NCI-H446 treated with DMSO at 0.1 percent for 48 hours (cell line): ENCODE measurements around the gene TTC7B.

ENCODE experiments used
- DNase-seq: peaks from one replicate; lab custom pipeline; 2025; lab: John Stamatoyannopoulos, UW

TTC7B gene

GRCh38 chr14:90648421-90648820 lies 167.8 kb downstream of the TTC7B start:
- DNase-seq: no peak

- no peak for DNase-seq
Measured at GRCh38 chr14:90647473-90648005, 168.7 kb downstream of the TTC7B start.

- DNase-seq: no peak
Measured at GRCh38 chr14:90645842-90646443, 170.3 kb downstream of the TTC7B start.

GRCh38 chr14:90644882-90645281 lies 171.3 kb downstream of the TTC7B start:
- no peak for DNase-seq

- no peak for DNase-seq
Measured at GRCh38 chr14:90643982-90644670, 172.1 kb downstream of the TTC7B start.

GRCh38 chr14:90642244-90642717 lies 173.9 kb downstream of the TTC7B start:
- DNase-seq: no peak

GRCh38 chr14:90641615-90642243 lies 174.5 kb downstream of the TTC7B start:
- DNase-seq: no peak

- DNase-seq: no peak
Measured at GRCh38 chr14:90641168-90641567, 175.1 kb downstream of the TTC7B start.

- no peak for DNase-seq
Measured at GRCh38 chr14:90639641-90640040, 176.6 kb downstream of the TTC7B start.

GRCh38 chr14:90632871-90633270 lies 183.4 kb downstream of the TTC7B start:
- no peak for DNase-seq

GRCh38 chr14:90632451-90632850 lies 183.8 kb downstream of the TTC7B start:
- no peak for DNase-seq

- DNase-seq: no peak
Measured at GRCh38 chr14:90630171-90630806, 185.9 kb downstream of the TTC7B start.

- DNase-seq: no peak
Measured at GRCh38 chr14:90629471-90629870, 186.8 kb downstream of the TTC7B start.

GRCh38 chr14:90628825-90629224 lies 187.4 kb downstream of the TTC7B start:
- no peak for DNase-seq

- no peak for DNase-seq
Measured at GRCh38 chr14:90627478-90627877, 188.8 kb downstream of the TTC7B start.

- peak; percentile 84 for DNase-seq
Measured at GRCh38 chr14:90626550-90626949, 189.7 kb downstream of the TTC7B start.

GRCh38 chr14:90625445-90625844 lies 190.8 kb downstream of the TTC7B start:
- no peak for DNase-seq

- peak; percentile 95 for DNase-seq
Measured at GRCh38 chr14:90624732-90625400, 191.4 kb downstream of the TTC7B start.

- DNase-seq: no peak
Measured at GRCh38 chr14:90624227-90624626, 192.0 kb downstream of the TTC7B start.

GRCh38 chr14:90621201-90621600 lies 195.0 kb downstream of the TTC7B start:
- no peak for DNase-seq

GRCh38 chr14:90620568-90621077 lies 195.6 kb downstream of the TTC7B start:
- peak; percentile 45 for DNase-seq

- DNase-seq: no peak
Measured at GRCh38 chr14:90619911-90620310, 196.3 kb downstream of the TTC7B start.
